Glutamatergic neuron (in vitro differentiated cells): ENCODE measurements around the gene GTF2F2. TPM values are rescaled to one million over a fixed set of nuclear protein-coding genes. Genes with fewer than 3 reads are reported as not detected.

Experiments
- DNase-seq: peaks from one replicate; pipeline ENCODE4 v3.0.0; 2022
- H3K27ac Mint-ChIP-seq: one replicate; pipeline ENCODE4 v1.8.0; 2020; ENCODE audit warnings: mild to moderate bottlenecking, mixed read lengths, inconsistent platforms; ENCODE audit not compliant: unreplicated experiment
- H3K27me3 Mint-ChIP-seq: one replicate; pipeline ENCODE4 v1.8.0; 2020; ENCODE audit warnings: mild to moderate bottlenecking, moderate library complexity, mixed read lengths, inconsistent platforms; ENCODE audit not compliant: unreplicated experiment
- H3K36me3 Mint-ChIP-seq: one replicate; pipeline ENCODE4 v1.8.0; 2020; ENCODE audit warnings: mild to moderate bottlenecking, mixed read lengths, inconsistent platforms; ENCODE audit not compliant: unreplicated experiment
- H3K4me1 Mint-ChIP-seq: one replicate; pipeline ENCODE4 v1.8.0; 2020; ENCODE audit warnings: mild to moderate bottlenecking, low read depth, mixed read lengths, inconsistent platforms; ENCODE audit not compliant: unreplicated experiment
- H3K4me3 Mint-ChIP-seq: one replicate; pipeline ENCODE4 v1.8.0; 2020; ENCODE audit warnings: mild to moderate bottlenecking, mixed read lengths, inconsistent platforms; ENCODE audit not compliant: unreplicated experiment
- H3K9me3 Mint-ChIP-seq: one replicate; pipeline ENCODE4 v1.8.0; 2020; ENCODE audit warnings: mild to moderate bottlenecking, moderate library complexity, mixed read lengths, inconsistent platforms; ENCODE audit not compliant: unreplicated experiment
- total RNA-seq: library from RNA; stranded (reverse); fragmentation: NEBNext Ultra II Directional; extraction: Animal tissue kit (Norgen Biotek cat#: 25700); gene quantifications from one replicate; pipeline ENCODE4 v1.2.1, GENCODE V29; 2021; ENCODE audit not compliant: unreplicated experiment
- TF ChIP-seq, protein P1 (sequence below): fragments of 200-600 bp; sonication (generic); IDR thresholded peaks from one replicate; pipeline ENCODE4 v1.5.0; 2021; ENCODE audit not compliant: partially characterized antibody, unreplicated experiment

GTF2F2 gene
- total RNA-seq, 1 donor from 2014 or later, result 25.9 TPM

DNA sequence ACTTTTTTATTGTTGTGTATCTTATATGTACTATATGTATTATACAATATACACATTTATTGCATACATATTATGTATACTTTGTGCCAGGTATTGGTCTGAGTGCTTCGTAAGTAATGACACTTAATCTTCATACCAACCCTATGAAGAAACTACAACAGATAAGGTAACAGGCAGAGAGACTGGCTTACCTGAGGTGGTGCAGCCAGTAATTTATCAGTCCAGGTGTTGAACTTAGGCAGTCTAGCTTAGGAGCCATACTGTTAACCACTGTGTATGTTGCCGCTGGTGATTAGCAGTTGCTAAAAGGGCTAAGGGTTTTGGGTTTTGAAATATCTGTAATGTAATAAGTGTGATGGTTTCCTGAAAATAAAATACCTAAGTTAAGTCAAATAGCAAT, 134.1 kb downstream of the GTF2F2 start:
- Mint-ChIP-seq H3K36me3 (no peaks in the 10 kb centered on the region), H3K4me3 (no peak overlapping the region), H3K9me3 (no peaks in the 10 kb centered on the region), H3K27me3 (peaks cover 2% of the 10 kb centered on the region), H3K27ac (no peak overlapping the region), H3K4me1 (no peaks in the 10 kb centered on the region)
- no peak for DNase-seq
- TF ChIP-seq, protein P1, sequence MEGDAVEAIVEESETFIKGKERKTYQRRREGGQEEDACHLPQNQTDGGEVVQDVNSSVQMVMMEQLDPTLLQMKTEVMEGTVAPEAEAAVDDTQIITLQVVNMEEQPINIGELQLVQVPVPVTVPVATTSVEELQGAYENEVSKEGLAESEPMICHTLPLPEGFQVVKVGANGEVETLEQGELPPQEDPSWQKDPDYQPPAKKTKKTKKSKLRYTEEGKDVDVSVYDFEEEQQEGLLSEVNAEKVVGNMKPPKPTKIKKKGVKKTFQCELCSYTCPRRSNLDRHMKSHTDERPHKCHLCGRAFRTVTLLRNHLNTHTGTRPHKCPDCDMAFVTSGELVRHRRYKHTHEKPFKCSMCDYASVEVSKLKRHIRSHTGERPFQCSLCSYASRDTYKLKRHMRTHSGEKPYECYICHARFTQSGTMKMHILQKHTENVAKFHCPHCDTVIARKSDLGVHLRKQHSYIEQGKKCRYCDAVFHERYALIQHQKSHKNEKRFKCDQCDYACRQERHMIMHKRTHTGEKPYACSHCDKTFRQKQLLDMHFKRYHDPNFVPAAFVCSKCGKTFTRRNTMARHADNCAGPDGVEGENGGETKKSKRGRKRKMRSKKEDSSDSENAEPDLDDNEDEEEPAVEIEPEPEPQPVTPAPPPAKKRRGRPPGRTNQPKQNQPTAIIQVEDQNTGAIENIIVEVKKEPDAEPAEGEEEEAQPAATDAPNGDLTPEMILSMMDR, result no peak

DNA sequence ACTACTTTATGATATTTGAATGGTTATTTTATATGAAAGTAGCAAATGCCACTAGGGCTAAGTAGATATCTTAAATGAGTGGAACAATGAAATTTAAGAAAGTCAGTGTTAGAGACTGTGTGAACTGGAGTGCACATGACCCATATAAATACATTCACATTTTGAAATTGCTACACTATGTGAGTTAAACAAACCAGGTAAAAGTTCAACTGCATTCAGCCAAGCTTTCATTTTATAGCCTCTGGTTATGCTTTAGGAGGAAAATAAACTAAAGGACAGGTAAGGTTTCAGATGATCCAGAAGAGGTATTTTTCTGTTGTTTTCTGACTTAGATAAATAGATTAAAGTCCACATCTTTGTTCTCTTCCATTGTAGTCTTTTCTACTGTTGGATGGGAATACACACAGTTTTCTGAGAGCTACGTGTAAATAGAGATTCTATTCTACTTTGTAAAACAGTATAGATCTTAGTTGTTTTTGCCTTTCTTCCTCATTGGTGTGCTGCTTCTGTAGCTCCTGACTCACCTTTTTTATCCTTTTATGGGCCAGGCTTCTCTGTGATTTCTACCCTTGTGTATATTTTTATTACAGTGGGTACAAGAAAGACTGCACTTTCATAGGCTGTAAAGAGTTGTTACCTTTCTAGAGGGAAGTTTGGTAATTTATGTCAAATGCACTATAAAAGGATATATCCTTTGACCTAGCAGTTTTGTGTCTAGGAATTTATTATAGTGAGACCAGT, 135.1 kb downstream of the GTF2F2 start:
- Mint-ChIP-seq H3K4me1 (no peaks in the 10 kb centered on the region), H3K27me3 (peaks cover 2% of the 10 kb centered on the region), H3K4me3 (no peak overlapping the region), H3K27ac (no peak overlapping the region), H3K36me3 (no peaks in the 10 kb centered on the region), H3K9me3 (no peaks in the 10 kb centered on the region)
- DNase-seq, result no peak
- TF ChIP-seq, protein P1, result no peak

DNA sequence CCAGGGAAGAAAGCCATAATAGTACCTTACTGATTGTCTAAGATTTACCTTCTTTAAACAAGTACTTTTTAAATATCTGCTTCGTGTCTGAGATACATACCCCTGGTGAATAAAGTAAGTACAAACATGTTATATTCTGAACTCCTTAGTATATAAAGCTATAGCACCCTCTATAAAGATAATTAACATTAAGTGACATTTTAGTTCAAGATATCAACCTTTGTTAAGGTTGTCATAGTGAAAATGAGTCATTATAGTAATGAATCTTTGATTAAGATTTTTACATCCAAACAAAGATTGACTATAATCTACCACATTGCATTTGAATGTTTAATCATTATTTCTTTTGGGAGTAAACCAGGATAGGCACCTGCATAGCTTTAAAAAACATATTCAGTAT, 135.9 kb downstream of the GTF2F2 start:
- H3K9me3 Mint-ChIP-seq, result no peaks in the 10 kb centered on the region
- no peak overlapping the region for H3K4me3 Mint-ChIP-seq
- H3K4me1 Mint-ChIP-seq, result no peaks in the 10 kb centered on the region
- no peaks in the 10 kb centered on the region for H3K36me3 Mint-ChIP-seq
- TF ChIP-seq, protein P1, result no peak
- no peak overlapping the region for H3K27ac Mint-ChIP-seq
- peaks cover 2% of the 10 kb centered on the region for H3K27me3 Mint-ChIP-seq
- DNase-seq, result no peak

DNA sequence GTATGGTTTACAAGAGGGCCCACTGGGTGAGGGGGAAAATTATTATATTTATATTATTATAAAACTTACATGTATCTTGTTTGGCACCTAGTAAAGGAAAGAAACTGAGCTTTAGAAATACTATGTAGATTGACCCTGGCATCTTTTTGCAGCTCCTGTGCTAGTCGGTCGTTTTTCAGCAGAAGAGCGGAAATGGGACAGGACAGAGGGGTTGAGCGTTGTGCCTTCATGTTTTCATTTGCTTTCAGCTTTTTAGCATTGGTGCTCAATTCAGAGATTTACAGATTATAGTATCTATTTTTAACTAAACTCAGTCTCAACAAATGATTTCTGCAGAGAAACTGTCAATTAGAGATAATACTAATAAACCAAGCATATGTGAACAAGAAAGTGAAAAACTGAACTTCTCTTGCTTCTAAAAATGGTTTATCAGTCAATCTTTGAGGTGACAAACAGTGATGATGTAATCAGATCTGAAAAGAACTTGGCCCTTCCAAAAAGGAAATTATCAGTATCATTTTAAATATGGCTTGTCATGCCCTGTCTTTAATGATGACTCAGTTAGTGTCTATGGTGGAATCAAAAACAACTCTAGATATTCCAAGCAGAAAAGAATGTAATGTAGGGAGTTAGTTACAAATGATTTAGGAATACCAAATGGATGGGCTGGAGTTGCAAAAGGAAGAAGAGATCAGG, 137.5 kb downstream of the GTF2F2 start:
- H3K27me3 Mint-ChIP-seq, result peaks cover 2% of the 10 kb centered on the region
- no peak for DNase-seq
- no peaks in the 10 kb centered on the region for H3K36me3 Mint-ChIP-seq
- no peaks in the 10 kb centered on the region for H3K9me3 Mint-ChIP-seq
- no peak overlapping the region for H3K27ac Mint-ChIP-seq
- no peak overlapping the region for H3K4me3 Mint-ChIP-seq
- H3K4me1 Mint-ChIP-seq, result no peaks in the 10 kb centered on the region
- TF ChIP-seq, protein P1, result no peak

DNA sequence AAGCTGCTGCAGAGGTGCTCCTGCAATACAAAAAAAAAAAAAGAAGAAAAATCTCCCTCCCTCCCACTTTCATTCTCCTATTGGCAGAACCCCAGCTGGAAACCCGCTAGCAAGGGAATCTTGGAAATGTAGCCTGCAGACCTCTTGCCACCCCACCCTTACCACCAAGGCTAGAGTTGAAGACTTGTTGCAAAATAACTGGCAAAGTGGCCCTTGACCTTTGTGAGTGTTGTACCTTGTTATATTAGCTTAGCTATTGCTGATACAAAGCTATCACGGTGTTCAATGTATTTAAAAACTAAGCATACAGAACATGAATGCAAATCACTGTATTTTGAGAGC, 138.0 kb downstream of the GTF2F2 start:
- Mint-ChIP-seq H3K27me3 (peaks cover 2% of the 10 kb centered on the region), H3K4me3 (no peak overlapping the region), H3K9me3 (no peaks in the 10 kb centered on the region), H3K36me3 (no peaks in the 10 kb centered on the region), H3K27ac (no peak overlapping the region), H3K4me1 (no peaks in the 10 kb centered on the region)
- TF ChIP-seq, protein P1, result no peak
- DNase-seq, result no peak
